C4-2B (cell line): ENCODE data around the gene CDIPT.
"Not testable (repeated sequence)": the region's sequence is repeated elsewhere in the genome, so short reads cannot be mapped to it uniquely, and the experiment has no call there.

Experiments
- H3K27ac ChIP-seq: fragments of 450-650 bp; 2 replicates; pipeline ENCODE4 v1.5.1; 2017
- CTCF ChIP-seq: fragments of 450-650 bp; conservative IDR thresholded peaks from 2 replicates; pipeline ENCODE4 v1.5.1; 2017; ENCODE audit warnings: mild to moderate bottlenecking
- ZFX ChIP-seq: fragments of 450-650 bp; IDR thresholded peaks from 2 replicates; pipeline ENCODE4 v1.6.1; 2017

Gene CDIPT

GRCh38 chr16:29836623-29837022 lies 26.4 kb downstream of the CDIPT start:
- no peak for TF ChIP-seq ZFX
- TF ChIP-seq CTCF: no peak
- no peak overlapping the region for H3K27ac ChIP-seq

DNA sequence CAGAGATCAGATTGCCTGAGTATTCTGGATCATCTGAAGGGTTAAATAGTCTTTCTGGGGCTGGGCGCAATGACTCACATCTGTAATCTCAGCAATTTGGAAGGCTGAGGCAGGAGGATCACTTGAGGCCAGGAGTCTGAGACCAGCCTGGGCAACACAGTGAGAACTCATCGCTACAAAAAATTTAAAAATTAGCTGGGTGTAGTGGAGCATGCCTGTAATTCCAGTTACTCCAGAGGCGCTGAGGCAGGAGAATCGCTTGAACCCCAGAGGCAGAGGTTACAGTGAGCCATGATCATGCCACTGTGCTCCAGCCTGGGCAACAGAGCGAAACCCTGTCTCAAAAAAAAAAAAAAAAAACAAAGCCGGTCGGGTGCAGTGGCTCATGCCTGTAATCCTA lies 27.1 kb downstream of the CDIPT start:
- TF ChIP-seq CTCF (no peak), ZFX (no peak)
- H3K27ac ChIP-seq: no peak overlapping the region

GRCh38 chr16:29834079-29834478 lies 28.9 kb downstream of the CDIPT start:
- TF ChIP-seq ZFX: no peak
- no peak for TF ChIP-seq CTCF
- H3K27ac ChIP-seq: no peak overlapping the region

- H3K27ac ChIP-seq: not testable (repeated sequence)
These were observed 29.8 kb downstream of the CDIPT start for GRCh38 chr16:29833219-29833618.

DNA sequence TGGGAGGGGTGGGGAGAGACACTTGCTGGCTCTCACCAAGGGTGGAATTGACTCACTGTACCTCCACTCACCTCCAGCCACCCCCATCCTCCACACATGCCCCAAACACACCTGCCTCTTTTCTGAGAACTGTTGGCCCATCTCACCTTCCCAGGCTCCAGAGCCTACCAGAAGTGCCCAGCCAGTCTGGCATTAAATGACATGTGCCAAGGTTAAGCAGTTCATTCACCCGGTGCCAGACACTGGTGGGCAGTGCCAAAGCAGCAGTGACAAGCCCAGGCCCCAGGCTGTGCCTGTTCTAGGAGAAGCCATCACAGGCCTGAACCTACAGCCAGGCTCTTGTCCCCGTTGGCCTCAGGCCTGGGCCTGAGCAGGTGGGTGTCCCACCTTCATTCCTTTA lies 31.5 kb downstream of the CDIPT start:
- H3K27ac ChIP-seq: no peak overlapping the region
- TF ChIP-seq ZFX (no peak), CTCF (no peak)

- H3K27ac ChIP-seq: no peak overlapping the region
- no peak for TF ChIP-seq CTCF
- TF ChIP-seq ZFX: no peak
These were observed 32.3 kb downstream of the CDIPT start for GRCh38 chr16:29830774-29831173.

- no peak overlapping the region for H3K27ac ChIP-seq
- TF ChIP-seq ZFX (no peak), CTCF (no peak)
These were observed 36.7 kb downstream of the CDIPT start for GRCh38 chr16:29826342-29826695.

DNA sequence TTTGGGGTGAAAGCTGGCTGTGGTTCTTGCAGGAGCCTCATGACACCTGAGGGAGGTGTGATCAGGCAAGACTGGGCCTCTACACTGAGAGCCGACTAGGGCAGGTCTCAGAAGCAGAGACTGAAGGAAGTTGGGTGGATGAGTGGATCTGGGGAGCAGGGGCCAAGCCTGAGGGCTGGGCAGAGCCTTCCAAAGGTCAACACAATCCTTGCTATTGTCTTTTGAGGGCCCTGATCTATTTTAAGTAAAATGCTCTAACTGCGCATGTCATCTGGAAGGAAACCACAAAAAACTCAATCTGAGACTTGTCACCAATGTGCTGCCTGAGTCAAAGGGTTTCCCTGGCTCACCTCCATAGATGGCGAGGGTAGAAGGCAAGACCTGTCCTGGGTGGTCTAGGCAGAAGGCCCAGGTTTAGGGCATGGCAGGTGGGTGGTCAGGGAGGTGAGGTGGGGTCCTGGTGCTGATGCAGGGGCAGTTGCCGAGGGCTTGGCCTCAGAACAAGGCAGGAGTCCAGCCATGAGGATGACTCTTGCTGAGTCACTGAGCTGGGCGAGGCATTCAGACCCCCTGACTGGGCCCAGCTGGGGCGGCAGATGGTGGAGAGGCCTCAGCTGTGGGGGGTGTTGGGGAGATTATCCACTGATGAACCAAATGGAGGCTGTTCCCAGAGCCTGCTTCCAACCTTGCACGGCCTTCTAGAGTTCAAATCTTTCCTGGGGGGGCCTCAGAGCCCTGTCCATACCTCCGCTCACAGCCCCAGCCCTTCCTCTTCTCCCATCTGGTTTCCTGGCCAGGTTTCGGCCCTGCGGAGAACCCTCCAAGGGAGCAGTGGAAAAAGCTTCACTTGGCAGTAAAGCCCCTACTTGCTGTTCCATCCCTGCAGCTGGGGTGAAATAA lies 37.6 kb downstream of the CDIPT start:
- TF ChIP-seq CTCF: no peak
- TF ChIP-seq ZFX: no peak
- no peak overlapping the region for H3K27ac ChIP-seq
